GM23338 (cell line): ENCODE results near the gene CCDC149. TPM values are rescaled to one million over a fixed set of nuclear protein-coding genes. Genes with fewer than 3 reads are reported as not detected.

Experiments
- ATAC-seq: fragments of 200-7000 bp; cut with Tn5 transposase; 3 replicates; pipeline ENCODE4 v1.9.1; 2020
- DNase-seq: peaks from one replicate; pipeline ENCODE4 v3.0.0-alpha.2; 2015; ENCODE audit warnings: low spot score
- H2AFZ ChIP-seq: fragments of 200-600 bp; sonication (generic); 2 replicates; pipeline ENCODE4 v1.8.0; 2016; ENCODE audit warnings: antibody characterized with exemption, mild to moderate bottlenecking, moderate library complexity
- H3F3A ChIP-seq: fragments of 200-600 bp; sonication (generic); replicated peaks from 2 replicates; pipeline ENCODE4 v1.8.0; 2017; ENCODE audit warnings: antibody characterized with exemption, mixed run types, low read depth
- H3K27ac ChIP-seq: fragments of 200-600 bp; sonication (generic); 2 replicates; pipeline ENCODE4 v1.6.1; 2016; ENCODE audit warnings: low read depth
- H3K27me3 ChIP-seq: fragments of 200-600 bp; sonication (generic); 2 replicates; pipeline ENCODE4 v1.8.0; 2016; ENCODE audit warnings: mild to moderate bottlenecking, mixed run types, moderate library complexity; ENCODE audit not compliant: insufficient read depth
- H3K36me3 ChIP-seq: fragments of 200-600 bp; sonication (generic); 2 replicates; pipeline ENCODE4 v1.8.0; 2016; ENCODE audit warnings: mild to moderate bottlenecking; ENCODE audit not compliant: insufficient read depth
- H3K4me1 ChIP-seq: fragments of 200-600 bp; sonication (generic); 2 replicates; pipeline ENCODE4 v1.8.0; 2016; ENCODE audit warnings: mild to moderate bottlenecking, moderate library complexity; ENCODE audit not compliant: insufficient read depth
- H3K4me2 ChIP-seq: fragments of 200-600 bp; sonication (generic); 2 replicates; pipeline ENCODE4 v1.7.1; 2017; ENCODE audit warnings: mixed run types
- H3K4me3 ChIP-seq: fragments of 200-600 bp; sonication (generic); 2 replicates; pipeline ENCODE4 v1.6.1; 2016; ENCODE audit warnings: mixed run types
- H3K79me2 ChIP-seq: fragments of 200-600 bp; sonication (generic); replicated peaks from 2 replicates; pipeline ENCODE4 v1.8.0; 2017; ENCODE audit warnings: mild to moderate bottlenecking; ENCODE audit not compliant: insufficient read depth
- H3K9me2 ChIP-seq: fragments of 200-600 bp; sonication (generic); 2 replicates; pipeline ENCODE4 v1.8.0; 2017; ENCODE audit not compliant: insufficient read depth
- H4K20me1 ChIP-seq: fragments of 200-600 bp; sonication (generic); replicated peaks from 2 replicates; pipeline ENCODE4 v1.8.0; 2017; ENCODE audit warnings: mild to moderate bottlenecking; ENCODE audit not compliant: insufficient read depth
- H3K27ac Mint-ChIP-seq: 2 replicates; pipeline ENCODE4 v1.8.0; 2020; ENCODE audit warnings: inconsistent platforms, mild to moderate bottlenecking, moderate library complexity, mixed read lengths
- H3K27me3 Mint-ChIP-seq: 3 replicates; pipeline ENCODE4 v1.8.0; 2022; ENCODE audit warnings: low read depth, mild to moderate bottlenecking, moderate library complexity, mixed read lengths, inconsistent platforms; ENCODE audit not compliant: insufficient read depth, poor library complexity
- H3K36me3 Mint-ChIP-seq: 3 replicates; pipeline ENCODE4 v1.8.0; 2021; ENCODE audit warnings: low read depth, mild to moderate bottlenecking, inconsistent platforms, moderate library complexity, mixed read lengths
- H3K4me1 Mint-ChIP-seq: 3 replicates; pipeline ENCODE4 v1.8.0; 2020; ENCODE audit warnings: mild to moderate bottlenecking, inconsistent platforms, mixed read lengths
- H3K4me3 Mint-ChIP-seq: 3 replicates; pipeline ENCODE4 v1.8.0; 2021; ENCODE audit warnings: moderate library complexity, mild to moderate bottlenecking, inconsistent platforms, mixed read lengths
- H3K9me3 Mint-ChIP-seq: 3 replicates; pipeline ENCODE4 v1.8.0; 2020; ENCODE audit warnings: moderate library complexity, mild to moderate bottlenecking, inconsistent platforms, mixed read lengths
- CREB1 ChIP-seq: fragments of 250-450 bp; sonication (Bioruptor Pico); IDR thresholded peaks from 2 replicates; pipeline ENCODE4 v1.5.0; 2020; ENCODE audit warnings: low read depth, mild to moderate bottlenecking, moderate library complexity
- EZH2 ChIP-seq: fragments of 200-600 bp; sonication (generic); IDR thresholded peaks from one replicate; pipeline ENCODE4 v1.8.0; 2017; ENCODE audit warnings: antibody characterized with exemption, mild to moderate bottlenecking, low read depth; ENCODE audit not compliant: unreplicated experiment
- EZH2phosphoT487 ChIP-seq: fragments of 200-600 bp; sonication (generic); IDR thresholded peaks from one replicate; pipeline ENCODE4 v1.8.1; 2018; ENCODE audit warnings: antibody characterized with exemption; ENCODE audit not compliant: unreplicated experiment
- JUNB ChIP-seq: IDR thresholded peaks from one replicate; pipeline ENCODE4 v1.6.1; 2016; ENCODE audit warnings: antibody characterized with exemption; ENCODE audit not compliant: unreplicated experiment
- NANOG ChIP-seq: IDR thresholded peaks from 2 replicates; pipeline ENCODE4 v1.6.1; 2016; ENCODE audit warnings: antibody characterized with exemption, borderline replicate concordance
- POLR2AphosphoS5 ChIP-seq: IDR thresholded peaks from 2 replicates; pipeline ENCODE4 v1.6.1; 2016; ENCODE audit warnings: antibody characterized with exemption, low read depth
- STAT1 ChIP-seq: IDR thresholded peaks from one replicate; pipeline ENCODE4 v1.6.1; 2016; ENCODE audit warnings: antibody characterized with exemption; ENCODE audit not compliant: unreplicated experiment
- ZNF114 ChIP-seq: fragments of 250-450 bp; sonication (Bioruptor Pico); IDR thresholded peaks from 2 replicates; pipeline ENCODE4 v1.5.0; 2020; ENCODE audit warnings: mild to moderate bottlenecking, moderate library complexity
- polyA plus RNA-seq: library from polyadenylated mRNA; unstranded; fragments of >200 nt; fragmentation: Nextera tagmentation; extraction: Ambion mirVana; gene quantifications from 2 replicates; pipeline ENCODE4 v1.2.1, GENCODE V29; 2016
- total RNA-seq: library from RNA; depleted of rRNA; stranded (reverse); fragments of >200 nt; shearing (Covaris generic); gene quantifications from 2 replicates; pipeline ENCODE4 v1.2.3, GENCODE V29; 2014
- TF ChIP-seq, protein P1 (sequence below): fragments of 250-450 bp; sonication (Bioruptor Pico); IDR thresholded peaks from 2 replicates; pipeline ENCODE4 v1.5.0; 2020; ENCODE audit warnings: mild to moderate bottlenecking, moderate library complexity

Gene CCDC149
- total and polyA plus RNA-seq, 2 experiments from 2014 or later, result 2.6 to 6.4 TPM

- DNase-seq, result no peak
- no peaks in the 10 kb centered on the region for H3K36me3 ChIP-seq
- Mint-ChIP-seq H3K27ac (no peak overlapping the region), H3K27me3 (no peaks in the 10 kb centered on the region), H3K4me1 (peaks cover 6% of the 10 kb centered on the region; the same call in 2 of the 3 replicates), H3K4me3 (no peak overlapping the region), H3K36me3 (no peaks in the 10 kb centered on the region), H3K9me3 (no peaks in the 10 kb centered on the region)
- H3K4me1 ChIP-seq, result peaks cover 8% of the 10 kb centered on the region; the same call in 1 of the 2 replicates
- no peak overlapping the region for H3K4me3 ChIP-seq
- no peaks in the 10 kb centered on the region for H3K9me2 ChIP-seq
- H3K79me2 ChIP-seq, result no peaks in the 10 kb centered on the region
- H2AFZ ChIP-seq, result no peak overlapping the region
- H3K27me3 ChIP-seq, result no peaks in the 10 kb centered on the region
- H3K4me2 ChIP-seq, result no peak overlapping the region
- no peak for ATAC-seq
- H3F3A ChIP-seq, result no peaks in the 10 kb centered on the region
- no peaks in the 10 kb centered on the region for H4K20me1 ChIP-seq
- no peak overlapping the region for H3K27ac ChIP-seq
- TF ChIP-seq ZNF114 (CRISPR knock-in tag), result no peak
- no peak for TF ChIP-seq JUNB
- no peak for TF ChIP-seq NANOG
- TF ChIP-seq CREB1, result no peak
- TF ChIP-seq EZH2phosphoT487, result no peak
- no peak for TF ChIP-seq POLR2AphosphoS5
- TF ChIP-seq EZH2, result no peak
- TF ChIP-seq, protein P1, sequence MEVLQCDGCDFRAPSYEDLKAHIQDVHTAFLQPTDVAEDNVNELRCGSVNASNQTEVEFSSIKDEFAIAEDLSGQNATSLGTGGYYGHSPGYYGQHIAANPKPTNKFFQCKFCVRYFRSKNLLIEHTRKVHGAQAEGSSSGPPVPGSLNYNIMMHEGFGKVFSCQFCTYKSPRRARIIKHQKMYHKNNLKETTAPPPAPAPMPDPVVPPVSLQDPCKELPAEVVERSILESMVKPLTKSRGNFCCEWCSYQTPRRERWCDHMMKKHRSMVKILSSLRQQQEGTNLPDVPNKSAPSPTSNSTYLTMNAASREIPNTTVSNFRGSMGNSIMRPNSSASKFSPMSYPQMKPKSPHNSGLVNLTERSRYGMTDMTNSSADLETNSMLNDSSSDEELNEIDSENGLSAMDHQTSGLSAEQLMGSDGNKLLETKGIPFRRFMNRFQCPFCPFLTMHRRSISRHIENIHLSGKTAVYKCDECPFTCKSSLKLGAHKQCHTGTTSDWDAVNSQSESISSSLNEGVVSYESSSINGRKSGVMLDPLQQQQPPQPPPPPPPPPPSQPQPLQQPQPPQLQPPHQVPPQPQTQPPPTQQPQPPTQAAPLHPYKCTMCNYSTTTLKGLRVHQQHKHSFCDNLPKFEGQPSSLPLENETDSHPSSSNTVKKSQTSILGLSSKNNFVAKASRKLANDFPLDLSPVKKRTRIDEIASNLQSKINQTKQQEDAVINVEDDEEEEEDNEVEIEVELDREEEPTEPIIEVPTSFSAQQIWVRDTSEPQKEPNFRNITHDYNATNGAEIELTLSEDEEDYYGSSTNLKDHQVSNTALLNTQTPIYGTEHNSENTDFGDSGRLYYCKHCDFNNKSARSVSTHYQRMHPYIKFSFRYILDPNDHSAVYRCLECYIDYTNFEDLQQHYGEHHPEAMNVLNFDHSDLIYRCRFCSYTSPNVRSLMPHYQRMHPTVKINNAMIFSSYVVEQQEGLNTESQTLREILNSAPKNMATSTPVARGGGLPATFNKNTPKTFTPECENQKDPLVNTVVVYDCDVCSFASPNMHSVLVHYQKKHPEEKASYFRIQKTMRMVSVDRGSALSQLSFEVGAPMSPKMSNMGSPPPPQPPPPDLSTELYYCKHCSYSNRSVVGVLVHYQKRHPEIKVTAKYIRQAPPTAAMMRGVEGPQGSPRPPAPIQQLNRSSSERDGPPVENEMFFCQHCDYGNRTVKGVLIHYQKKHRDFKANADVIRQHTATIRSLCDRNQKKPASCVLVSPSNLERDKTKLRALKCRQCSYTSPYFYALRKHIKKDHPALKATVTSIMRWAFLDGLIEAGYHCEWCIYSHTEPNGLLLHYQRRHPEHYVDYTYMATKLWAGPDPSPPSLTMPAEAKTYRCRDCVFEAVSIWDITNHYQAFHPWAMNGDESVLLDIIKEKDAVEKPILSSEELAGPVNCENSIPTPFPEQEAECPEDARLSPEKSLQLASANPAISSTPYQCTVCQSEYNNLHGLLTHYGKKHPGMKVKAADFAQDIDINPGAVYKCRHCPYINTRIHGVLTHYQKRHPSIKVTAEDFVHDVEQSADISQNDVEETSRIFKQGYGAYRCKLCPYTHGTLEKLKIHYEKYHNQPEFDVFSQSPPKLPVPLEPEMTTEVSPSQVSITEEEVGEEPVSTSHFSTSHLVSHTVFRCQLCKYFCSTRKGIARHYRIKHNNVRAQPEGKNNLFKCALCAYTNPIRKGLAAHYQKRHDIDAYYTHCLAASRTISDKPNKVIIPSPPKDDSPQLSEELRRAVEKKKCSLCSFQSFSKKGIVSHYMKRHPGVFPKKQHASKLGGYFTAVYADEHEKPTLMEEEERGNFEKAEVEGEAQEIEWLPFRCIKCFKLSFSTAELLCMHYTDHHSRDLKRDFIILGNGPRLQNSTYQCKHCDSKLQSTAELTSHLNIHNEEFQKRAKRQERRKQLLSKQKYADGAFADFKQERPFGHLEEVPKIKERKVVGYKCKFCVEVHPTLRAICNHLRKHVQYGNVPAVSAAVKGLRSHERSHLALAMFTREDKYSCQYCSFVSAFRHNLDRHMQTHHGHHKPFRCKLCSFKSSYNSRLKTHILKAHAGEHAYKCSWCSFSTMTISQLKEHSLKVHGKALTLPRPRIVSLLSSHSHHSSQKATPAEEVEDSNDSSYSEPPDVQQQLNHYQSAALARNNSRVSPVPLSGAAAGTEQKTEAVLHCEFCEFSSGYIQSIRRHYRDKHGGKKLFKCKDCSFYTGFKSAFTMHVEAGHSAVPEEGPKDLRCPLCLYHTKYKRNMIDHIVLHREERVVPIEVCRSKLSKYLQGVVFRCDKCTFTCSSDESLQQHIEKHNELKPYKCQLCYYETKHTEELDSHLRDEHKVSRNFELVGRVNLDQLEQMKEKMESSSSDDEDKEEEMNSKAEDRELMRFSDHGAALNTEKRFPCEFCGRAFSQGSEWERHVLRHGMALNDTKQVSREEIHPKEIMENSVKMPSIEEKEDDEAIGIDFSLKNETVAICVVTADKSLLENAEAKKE (CRISPR knock-in tag), result no peak
- TF ChIP-seq STAT1, result no peak
Measured at GRCh38 chr4:24895461-24895860, 17.4 kb downstream of the CCDC149 start.
